Myocyte (in vitro differentiated cells): ENCODE measurements around the gene POLR1E. TPM values are rescaled to one million over a fixed set of nuclear protein-coding genes. Genes with fewer than 3 reads are reported as not detected.
"Not testable (repeated sequence)": the region's sequence is repeated elsewhere in the genome, so short reads cannot be mapped to it uniquely, and the experiment has no call there.

ENCODE experiments used
- DNase-seq: peaks from one replicate; pipeline ENCODE4 v3.0.0-alpha.2; 2012; ENCODE audit warnings: low read depth
- total RNA-seq: library from RNA; depleted of rRNA; stranded (reverse); fragments of >200 nt; gene quantifications from 2 replicates; pipeline ENCODE4 v1.2.3, GENCODE V29; 2014

The POLR1E gene
- total RNA-seq, 1 donor from 2014 or later: 20.9 TPM

GRCh38 chr9:37499297-37499696 lies 13.5 kb downstream of the POLR1E start:
- DNase-seq: no peak

GRCh38 chr9:37501957-37502596 lies 16.3 kb downstream of the POLR1E start:
- DNase-seq: no peak

GRCh38 chr9:37503736-37504135 lies 18.0 kb downstream of the POLR1E start:
- DNase-seq: no peak

GRCh38 chr9:37504605-37505004 lies 18.9 kb downstream of the POLR1E start:
- DNase-seq: no peak

- no peak for DNase-seq
Measured at GRCh38 chr9:37507566-37508134, 21.9 kb downstream of the POLR1E start.

- peak; percentile 9 for DNase-seq
Measured at GRCh38 chr9:37508135-37508833, 22.5 kb downstream of the POLR1E start.

- DNase-seq: no peak
Measured at GRCh38 chr9:37508834-37509206, 23.1 kb downstream of the POLR1E start.

- no peak for DNase-seq
Measured at GRCh38 chr9:37509536-37509935, 23.8 kb downstream of the POLR1E start.

- DNase-seq: not testable (repeated sequence)
Measured at GRCh38 chr9:37510053-37510452, 24.3 kb downstream of the POLR1E start.

GRCh38 chr9:37511016-37512010 lies 25.6 kb downstream of the POLR1E start:
- DNase-seq: no peak

GRCh38 chr9:37512437-37512836 lies 26.7 kb downstream of the POLR1E start:
- DNase-seq: no peak

GRCh38 chr9:37514415-37514814 lies 28.7 kb downstream of the POLR1E start:
- DNase-seq: not testable (repeated sequence)

- DNase-seq: no peak
Measured at GRCh38 chr9:37514999-37515398, 29.3 kb downstream of the POLR1E start.

- DNase-seq: peak; percentile 52
Measured at GRCh38 chr9:37515620-37516258, 30.0 kb downstream of the POLR1E start.

- DNase-seq: no peak
Measured at GRCh38 chr9:37517923-37518322, 32.2 kb downstream of the POLR1E start.

- no peak for DNase-seq
Measured at GRCh38 chr9:37520641-37521040, 34.9 kb downstream of the POLR1E start.

GRCh38 chr9:37521111-37521510 lies 35.4 kb downstream of the POLR1E start:
- DNase-seq: no peak

GRCh38 chr9:37522971-37523370 lies 37.2 kb downstream of the POLR1E start:
- no peak for DNase-seq

GRCh38 chr9:37523916-37524315 lies 38.2 kb downstream of the POLR1E start:
- no peak for DNase-seq

- no peak for DNase-seq
Measured at GRCh38 chr9:37528652-37529471, 43.1 kb downstream of the POLR1E start.
